NCI-H1694 (cell line): ENCODE data around the gene MGAT2.
"Not testable (repeated sequence)": the region's sequence is repeated elsewhere in the genome, so short reads cannot be mapped to it uniquely, and the experiment has no call there.

ENCODE experiments used
- DNase-seq: peaks from one replicate; lab custom pipeline; 2025; lab: John Stamatoyannopoulos, UW

MGAT2 gene

DNA sequence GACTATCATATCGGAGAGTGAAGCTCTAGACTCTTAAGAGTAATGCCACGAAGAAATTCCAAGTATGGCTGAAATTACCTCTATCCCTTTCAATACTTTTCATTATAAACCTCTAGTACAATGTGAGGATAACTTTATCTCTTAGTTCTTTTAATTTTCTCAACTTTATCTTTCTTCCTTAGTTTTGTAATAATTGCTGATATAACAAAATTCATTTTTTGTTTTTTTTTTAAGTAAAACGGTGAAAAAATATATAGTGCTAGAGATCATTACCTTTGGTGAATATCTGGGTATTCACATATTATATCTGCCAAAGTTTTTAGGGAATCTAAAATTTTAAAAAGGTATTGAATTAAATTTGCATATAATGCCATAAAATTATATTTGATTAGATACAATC lies 33.9 kb downstream of the MGAT2 start:
- no peak for DNase-seq

GRCh38 chr14:49657500-49657899 lies 36.9 kb downstream of the MGAT2 start:
- not testable (repeated sequence) for DNase-seq

DNA sequence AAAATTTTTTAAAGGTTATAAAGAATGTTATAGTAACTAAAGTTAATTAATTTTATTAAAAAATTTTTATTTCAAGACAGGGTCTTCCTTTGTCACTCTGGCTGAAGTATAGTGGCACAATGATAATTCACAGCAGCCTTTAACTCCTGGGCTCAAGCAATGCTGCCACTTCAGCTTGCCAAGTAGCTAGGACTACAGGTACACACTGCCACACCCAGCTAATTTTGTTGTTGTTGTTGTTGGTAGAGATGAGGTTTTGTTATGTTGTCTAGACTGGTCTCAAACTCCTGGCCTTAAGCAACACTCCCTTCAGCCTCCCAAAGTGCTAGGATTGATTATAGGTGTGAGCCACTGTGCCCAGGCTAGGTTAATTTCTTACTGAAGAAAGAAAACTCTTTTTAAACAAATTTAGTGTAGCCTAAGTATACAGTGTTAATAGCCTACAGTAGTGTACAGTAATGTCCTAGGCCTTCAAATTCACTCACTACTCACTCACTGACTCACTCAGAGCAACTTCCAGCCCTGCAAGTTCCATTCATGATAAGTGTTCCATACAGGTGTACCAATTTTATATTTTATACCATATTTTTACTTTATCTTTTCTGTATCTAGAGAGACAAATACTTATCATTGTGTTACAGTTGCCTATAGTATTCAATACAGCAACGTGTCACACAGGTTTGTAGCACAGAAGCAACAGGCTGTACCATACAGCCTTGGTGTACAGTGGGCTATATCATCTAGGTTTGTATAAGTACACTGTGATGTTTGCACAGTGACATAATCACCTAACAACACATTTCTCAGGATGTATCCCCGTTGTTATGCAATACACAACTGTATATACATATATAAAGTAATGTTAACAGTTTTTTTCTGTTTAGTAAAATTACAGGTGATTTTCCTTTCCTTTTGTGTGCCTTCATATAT lies 39.2 kb downstream of the MGAT2 start:
- no peak for DNase-seq

- DNase-seq = no peak
Measured at GRCh38 chr14:49670475-49670874, 49.9 kb downstream of the MGAT2 start.
